HFF-Myc (cell line): ENCODE measurements around the gene PPP6R3.

Experiments used
- DNase-seq: peaks from one replicate; pipeline ENCODE4 v3.0.0-alpha.2; 2011; ENCODE audit warnings: low read depth; ENCODE audit errors: extremely low read depth
- H3K4me3 ChIP-seq: replicated peaks from 2 replicates; pipeline ENCODE4 v1.5.1; 2011; ENCODE audit warnings: low read depth, mild to moderate bottlenecking, control low read depth, low read length
- TF ChIP-seq, protein P1 (sequence below): IDR thresholded peaks from 2 replicates; pipeline ENCODE4 v1.5.1; 2012; ENCODE audit warnings: mild to moderate bottlenecking, low read depth, low read length, control low read depth; ENCODE audit errors: missing control alignments

PPP6R3 gene

GRCh38 chr11:68497761-68498160 is 37.2 kb downstream of the PPP6R3 start:
- TF ChIP-seq, protein P1, sequence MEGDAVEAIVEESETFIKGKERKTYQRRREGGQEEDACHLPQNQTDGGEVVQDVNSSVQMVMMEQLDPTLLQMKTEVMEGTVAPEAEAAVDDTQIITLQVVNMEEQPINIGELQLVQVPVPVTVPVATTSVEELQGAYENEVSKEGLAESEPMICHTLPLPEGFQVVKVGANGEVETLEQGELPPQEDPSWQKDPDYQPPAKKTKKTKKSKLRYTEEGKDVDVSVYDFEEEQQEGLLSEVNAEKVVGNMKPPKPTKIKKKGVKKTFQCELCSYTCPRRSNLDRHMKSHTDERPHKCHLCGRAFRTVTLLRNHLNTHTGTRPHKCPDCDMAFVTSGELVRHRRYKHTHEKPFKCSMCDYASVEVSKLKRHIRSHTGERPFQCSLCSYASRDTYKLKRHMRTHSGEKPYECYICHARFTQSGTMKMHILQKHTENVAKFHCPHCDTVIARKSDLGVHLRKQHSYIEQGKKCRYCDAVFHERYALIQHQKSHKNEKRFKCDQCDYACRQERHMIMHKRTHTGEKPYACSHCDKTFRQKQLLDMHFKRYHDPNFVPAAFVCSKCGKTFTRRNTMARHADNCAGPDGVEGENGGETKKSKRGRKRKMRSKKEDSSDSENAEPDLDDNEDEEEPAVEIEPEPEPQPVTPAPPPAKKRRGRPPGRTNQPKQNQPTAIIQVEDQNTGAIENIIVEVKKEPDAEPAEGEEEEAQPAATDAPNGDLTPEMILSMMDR: no peak
- no peak for DNase-seq
- no peak overlapping the region for H3K4me3 ChIP-seq

DNA sequence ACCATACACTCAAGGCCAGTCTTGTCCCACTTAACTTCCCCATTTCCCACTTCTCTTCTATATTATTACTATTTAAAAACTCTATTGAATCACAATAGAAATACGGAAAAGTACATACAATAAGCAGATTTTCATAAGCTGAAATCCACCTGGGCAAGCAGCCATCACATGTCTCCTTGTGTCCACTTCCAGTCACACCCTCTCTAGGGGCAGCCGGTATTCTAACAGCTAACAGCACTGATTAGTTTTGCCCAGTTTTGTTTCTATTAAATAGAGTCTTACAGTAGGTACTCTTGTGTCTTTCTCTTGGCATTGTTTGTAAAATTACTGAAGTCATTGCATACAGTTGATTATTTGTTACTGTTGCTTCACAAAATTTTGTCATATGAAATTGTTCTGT is 37.8 kb downstream of the PPP6R3 start:
- DNase-seq: no peak
- no peak overlapping the region for H3K4me3 ChIP-seq
- TF ChIP-seq, protein P1: no peak

- H3K4me3 ChIP-seq: no peak overlapping the region
- DNase-seq: no peak
- TF ChIP-seq, protein P1: no peak
These were observed 38.6 kb downstream of the PPP6R3 start for GRCh38 chr11:68498903-68499883.

GRCh38 chr11:68500206-68500605 is 39.7 kb downstream of the PPP6R3 start:
- DNase-seq: no peak
- H3K4me3 ChIP-seq: no peak overlapping the region
- TF ChIP-seq, protein P1: no peak

- no peak overlapping the region for H3K4me3 ChIP-seq
- TF ChIP-seq, protein P1: no peak
- DNase-seq: no peak
These were observed 41.3 kb downstream of the PPP6R3 start for GRCh38 chr11:68501813-68502212.

- TF ChIP-seq, protein P1: no peak
These were observed 42.7 kb downstream of the PPP6R3 start for GRCh38 chr11:68503251-68503687.

More at GRCh38 chr11:68503251-68503687, 42.7 kb downstream of the PPP6R3 start:
- no peak overlapping the region for H3K4me3 ChIP-seq
- DNase-seq: no peak
